ENCODE measurements around the gene RALGAPA1.

The RALGAPA1 gene

GRCh38 chr14:35515916-35516315 lies 293.2 kb downstream of the RALGAPA1 start:
- Histone ChIP-seq H3K79me2 (ENCODE audit: low read length) (no peaks in the 10 kb centered on the region), H3K27ac (ENCODE audit: low read length) (no peak overlapping the region), H2AFZ (ENCODE audit: low read depth, low read length) (no peak overlapping the region), H3K9ac (ENCODE audit: low read length) (no peak overlapping the region), H3K9me3 (ENCODE audit: insufficient read depth, low read length) (no peaks in the 10 kb centered on the region), H3K4me1 (ENCODE audit: low read length) (peaks cover 20% of the 10 kb centered on the region), H3K36me3 (replicated peaks; ENCODE audit: low read depth, low read length) (no peaks in the 10 kb centered on the region), H3K4me3 (ENCODE audit: low read length) (no peak overlapping the region), H4K20me1 (ENCODE audit: insufficient read depth, low read length) (no peaks in the 10 kb centered on the region), H3K4me2 (ENCODE audit: low read length) (no peak overlapping the region), H3K27me3 (ENCODE audit: low read depth, low read length) (no peaks in the 10 kb centered on the region)
- TF ChIP-seq CTCF (IDR thresholded peaks at IDR 0.05; ENCODE audit: low read depth, low read length) (no peak), EZH2phosphoT487 (IDR thresholded peaks at IDR 0.05; ENCODE audit: low read depth) (no peak)

GRCh38 chr14:35512765-35513164 lies 296.3 kb downstream of the RALGAPA1 start:
- Histone ChIP-seq H3K4me1 (ENCODE audit: low read length) (peaks cover 10% of the 10 kb centered on the region), H4K20me1 (ENCODE audit: insufficient read depth, low read length) (no peaks in the 10 kb centered on the region), H3K4me2 (ENCODE audit: low read length) (no peak overlapping the region), H3K9me3 (ENCODE audit: insufficient read depth, low read length) (no peaks in the 10 kb centered on the region), H2AFZ (ENCODE audit: low read depth, low read length) (no peak overlapping the region), H3K36me3 (replicated peaks; ENCODE audit: low read depth, low read length) (no peaks in the 10 kb centered on the region), H3K79me2 (ENCODE audit: low read length) (no peaks in the 10 kb centered on the region), H3K9ac (ENCODE audit: low read length) (no peak overlapping the region), H3K27ac (ENCODE audit: low read length) (no peak overlapping the region), H3K4me3 (ENCODE audit: low read length) (no peak overlapping the region), H3K27me3 (ENCODE audit: low read depth, low read length) (no peaks in the 10 kb centered on the region)
- no peak for TF ChIP-seq CTCF (IDR thresholded peaks at IDR 0.05; ENCODE audit: low read depth, low read length)
- no peak for TF ChIP-seq EZH2phosphoT487 (IDR thresholded peaks at IDR 0.05; ENCODE audit: low read depth)

- Histone ChIP-seq H4K20me1 (ENCODE audit: insufficient read depth, low read length) (no peaks in the 10 kb centered on the region), H3K4me2 (ENCODE audit: low read length) (no peak overlapping the region), H3K9ac (ENCODE audit: low read length) (no peak overlapping the region), H3K27me3 (ENCODE audit: low read depth, low read length) (no peaks in the 10 kb centered on the region), H3K4me1 (ENCODE audit: low read length) (peaks cover 10% of the 10 kb centered on the region), H3K4me3 (ENCODE audit: low read length) (no peak overlapping the region), H3K9me3 (ENCODE audit: insufficient read depth, low read length) (no peaks in the 10 kb centered on the region), H3K36me3 (replicated peaks; ENCODE audit: low read depth, low read length) (no peaks in the 10 kb centered on the region), H3K27ac (ENCODE audit: low read length) (no peak overlapping the region), H2AFZ (ENCODE audit: low read depth, low read length) (no peak overlapping the region), H3K79me2 (ENCODE audit: low read length) (no peaks in the 10 kb centered on the region)
- TF ChIP-seq EZH2phosphoT487 (IDR thresholded peaks at IDR 0.05; ENCODE audit: low read depth) (no peak), CTCF (IDR thresholded peaks at IDR 0.05; ENCODE audit: low read depth, low read length) (no peak)
Measured at GRCh38 chr14:35509846-35510245, 299.2 kb downstream of the RALGAPA1 start.

GRCh38 chr14:35506927-35507326 lies 302.2 kb downstream of the RALGAPA1 start:
- Histone ChIP-seq H4K20me1 (ENCODE audit: insufficient read depth, low read length) (no peaks in the 10 kb centered on the region), H3K36me3 (replicated peaks; ENCODE audit: low read depth, low read length) (no peaks in the 10 kb centered on the region), H3K4me2 (ENCODE audit: low read length) (no peak overlapping the region), H2AFZ (ENCODE audit: low read depth, low read length) (no peak overlapping the region), H3K79me2 (ENCODE audit: low read length) (no peaks in the 10 kb centered on the region), H3K27me3 (ENCODE audit: low read depth, low read length) (no peaks in the 10 kb centered on the region), H3K9me3 (ENCODE audit: insufficient read depth, low read length) (no peaks in the 10 kb centered on the region), H3K9ac (ENCODE audit: low read length) (no peak overlapping the region), H3K27ac (ENCODE audit: low read length) (no peak overlapping the region), H3K4me3 (ENCODE audit: low read length) (no peak overlapping the region), H3K4me1 (ENCODE audit: low read length) (peaks cover 1% of the 10 kb centered on the region)
- TF ChIP-seq CTCF (IDR thresholded peaks at IDR 0.05; ENCODE audit: low read depth, low read length), result no peak
- TF ChIP-seq EZH2phosphoT487 (IDR thresholded peaks at IDR 0.05; ENCODE audit: low read depth), result no peak
